ENCODE data around the gene TNNI2. TPM values are rescaled to one million over a fixed set of nuclear protein-coding genes. Genes with fewer than 3 reads are reported as not detected.

The TNNI2 gene
- total RNA-seq, 2 experiments from 2014 or later, result 0.50 TPM; not detected in 1

GRCh38 chr11:1830322-1831223, 8.2 kb upstream of the TNNI2 start:
- peaks cover 8 to 16% of the 10 kb centered on the region in 2 experiments for H3K27me3 ChIP-seq (ENCODE audit: control insufficient read depth in 1 of 2, insufficient read depth in 2 of 2, low read length in 2 of 2)
- POLR2A ChIA-PET, result no interaction called here

GRCh38 chr11:1831338-1832210, 7.2 kb upstream of the TNNI2 start:
- Histone ChIP-seq H3K36me3 (ENCODE audit: insufficient read depth, low read length) (no peaks in the 10 kb centered on the region), H3K9me3 (ENCODE audit: control insufficient read depth in 1 of 2, insufficient read depth in 1 of 2, low read length in 2 of 2) (peaks cover 0 to 3% of the 10 kb centered on the region in 2 experiments), H3K4me3 (ENCODE audit: low read length) (no peak overlapping the region), H3K27ac (ENCODE audit: low read depth in 1 of 2, low read length in 2 of 2) (no peak overlapping the region), H3K4me1 (ENCODE audit: insufficient read depth, low read length) (peaks cover 9% of the 10 kb centered on the region), H3K27me3 (ENCODE audit: control insufficient read depth in 1 of 2, insufficient read depth in 2 of 2, low read length in 2 of 2) (peaks cover 8 to 16% of the 10 kb centered on the region in 2 experiments)
- H3K27ac Mint-ChIP-seq, result no peak overlapping the region
- no peak for TF ChIP-seq CTCF (IDR thresholded peaks at IDR 0.05)
- H3K4me3 Mint-ChIP-seq, result no peak overlapping the region
- ChIA-PET CTCF (interaction anchor here (2.2 to 7.0 kb wide), 2 partner anchors 130 to 139 kb away, joined by 8 to 116 read pairs; no protein-coding TSS in a partner anchor), POLR2A (no interaction called here)
- intact Hi-C loops (cut with DNase I, micrococcal nuclease), result loop anchor here (1.0 to 5.0 kb wide), 5 partner anchors 64 to 179 kb away; no protein-coding TSS in a partner anchor
- no peaks in the 10 kb centered on the region for H3K9me3 Mint-ChIP-seq
- no peaks in the 10 kb centered on the region for H3K36me3 Mint-ChIP-seq (ENCODE audit: low read depth)
- no peaks in the 10 kb centered on the region for H3K4me1 Mint-ChIP-seq (ENCODE audit: low read depth)
- DNase-seq (peak in 1 of 14 experiments; percentile 15), ATAC-seq (ENCODE audit: poor library complexity) (no peak)
- peaks cover 5% of the 10 kb centered on the region for H3K27me3 Mint-ChIP-seq

More at GRCh38 chr11:1830322-1831223, 8.2 kb upstream of the TNNI2 start:
- Mint-ChIP-seq H3K4me3 (no peak overlapping the region), H3K27ac (no peak overlapping the region), H3K36me3 (ENCODE audit: low read depth) (no peaks in the 10 kb centered on the region), H3K9me3 (no peaks in the 10 kb centered on the region), H3K4me1 (ENCODE audit: low read depth) (no peaks in the 10 kb centered on the region), H3K27me3 (peaks cover 5% of the 10 kb centered on the region)
- no peak for TF ChIP-seq CTCF (IDR thresholded peaks at IDR 0.05)
- DNase-seq (peak in 1 of 14 experiments; percentile 18), ATAC-seq (ENCODE audit: poor library complexity) (no peak)
- CTCF ChIA-PET, result interaction anchor here (7.0 kb wide), 1 partner anchor 138 kb away, joined by 116 read pairs; no protein-coding TSS in a partner anchor
- H3K4me3 ChIP-seq (ENCODE audit: low read length), result no peak overlapping the region
- peaks cover 0 to 7% of the 10 kb centered on the region in 2 experiments for H3K9me3 ChIP-seq (ENCODE audit: control insufficient read depth in 1 of 2, insufficient read depth in 1 of 2, low read length in 2 of 2)
- intact Hi-C loops (cut with DNase I, micrococcal nuclease), result loop anchor here in 1 of 2 experiments (5.0 kb wide), 1 partner anchor 63 kb away; no protein-coding TSS in a partner anchor
- no peak overlapping the region for H3K27ac ChIP-seq (ENCODE audit: low read depth in 1 of 2, low read length in 2 of 2)
- peaks cover 9% of the 10 kb centered on the region for H3K4me1 ChIP-seq (ENCODE audit: insufficient read depth, low read length)
- H3K36me3 ChIP-seq (ENCODE audit: insufficient read depth, low read length), result no peaks in the 10 kb centered on the region
